HG03378 (cell line): Measurements from ENCODE around the gene NSRP1.
"Not testable (repeated sequence)": the region's sequence is repeated elsewhere in the genome, so short reads cannot be mapped to it uniquely, and the experiment has no call there.

Experiments
- ATAC-seq: cut with Tn5 transposase; IDR thresholded peaks from one replicate; pipeline ENCODE4 v1.9.1; 2021; ENCODE audit warnings: mild to moderate bottlenecking, moderate library complexity; ENCODE audit not compliant: unreplicated experiment

Gene NSRP1

GRCh38 chr17:30176855-30177254, 60.2 kb downstream of the NSRP1 start:
- no peak for ATAC-seq

GRCh38 chr17:30186761-30187160, 70.1 kb downstream of the NSRP1 start:
- no peak for ATAC-seq

GRCh38 chr17:30187573-30187972, 71.0 kb downstream of the NSRP1 start:
- no peak for ATAC-seq

GRCh38 chr17:30188211-30188939, 71.8 kb downstream of the NSRP1 start:
- ATAC-seq: no peak

- no peak for ATAC-seq
Measured at GRCh38 chr17:30191072-30191471, 74.5 kb downstream of the NSRP1 start.

GRCh38 chr17:30196504-30196903, 79.9 kb downstream of the NSRP1 start:
- ATAC-seq: no peak

- no peak for ATAC-seq
Measured at GRCh38 chr17:30197416-30197815, 80.8 kb downstream of the NSRP1 start.

GRCh38 chr17:30199600-30199999, 83.0 kb downstream of the NSRP1 start:
- ATAC-seq: no peak

GRCh38 chr17:30200106-30200505, 83.5 kb downstream of the NSRP1 start:
- no peak for ATAC-seq

- not testable (repeated sequence) for ATAC-seq
Measured at GRCh38 chr17:30200656-30201055, 84.0 kb downstream of the NSRP1 start.

- ATAC-seq: no peak
Measured at GRCh38 chr17:30203471-30203981, 86.9 kb downstream of the NSRP1 start.

GRCh38 chr17:30207655-30208054, 91.0 kb downstream of the NSRP1 start:
- no peak for ATAC-seq

GRCh38 chr17:30208214-30208613, 91.6 kb downstream of the NSRP1 start:
- ATAC-seq: no peak

GRCh38 chr17:30209930-30210329, 93.3 kb downstream of the NSRP1 start:
- ATAC-seq: no peak

- no peak for ATAC-seq
Measured at GRCh38 chr17:30210366-30210765, 93.8 kb downstream of the NSRP1 start.

GRCh38 chr17:30210901-30211300, 94.3 kb downstream of the NSRP1 start:
- ATAC-seq: no peak

GRCh38 chr17:30211371-30211770, 94.8 kb downstream of the NSRP1 start:
- ATAC-seq: no peak

GRCh38 chr17:30212750-30213149, 96.1 kb downstream of the NSRP1 start:
- ATAC-seq: peak; percentile 79

GRCh38 chr17:30217054-30217453, 100.4 kb downstream of the NSRP1 start:
- no peak for ATAC-seq

- ATAC-seq: no peak
Measured at GRCh38 chr17:30217746-30218245, 101.2 kb downstream of the NSRP1 start.

- ATAC-seq: no peak
Measured at GRCh38 chr17:30218799-30219198, 102.2 kb downstream of the NSRP1 start.

- ATAC-seq: no peak
Measured at GRCh38 chr17:30219315-30219714, 102.7 kb downstream of the NSRP1 start.

- ATAC-seq: no peak
Measured at GRCh38 chr17:30219833-30220232, 103.2 kb downstream of the NSRP1 start.
